ENCODE results near the gene GNAT3. TPM values are rescaled to one million over a fixed set of nuclear protein-coding genes. Genes with fewer than 3 reads are reported as not detected.

Gene GNAT3
- total RNA-seq, 1 donor from 2014 or later, result not detected

- Mint-ChIP-seq H3K27me3 (ENCODE audit: low read depth) (no peaks in the 10 kb centered on the region), H3K4me3 (ENCODE audit: low read depth) (no peak overlapping the region), H3K9me3 (no peaks in the 10 kb centered on the region), H3K27ac (no peak overlapping the region), H3K36me3 (ENCODE audit: low read depth) (no peaks in the 10 kb centered on the region), H3K4me1 (ENCODE audit: low read depth) (no peaks in the 10 kb centered on the region)
- intact Hi-C loops (cut with micrococcal nuclease), result loop anchor here (10.0 kb wide), 1 partner anchor 355 kb away; no protein-coding TSS in a partner anchor
- no peak for DNase-seq (ENCODE audit: low spot score)
These were observed 62.0 kb downstream of the GNAT3 start for GRCh38 chr7:80449836-80450235.

- Mint-ChIP-seq H3K36me3 (ENCODE audit: low read depth) (no peaks in the 10 kb centered on the region), H3K27me3 (ENCODE audit: low read depth) (no peaks in the 10 kb centered on the region), H3K9me3 (no peaks in the 10 kb centered on the region), H3K4me3 (ENCODE audit: low read depth) (no peak overlapping the region), H3K4me1 (ENCODE audit: low read depth) (no peaks in the 10 kb centered on the region), H3K27ac (no peak overlapping the region)
- DNase-seq (ENCODE audit: low spot score), result no peak
- intact Hi-C loops (cut with micrococcal nuclease), result no loop called here
These were observed 66.5 kb downstream of the GNAT3 start for GRCh38 chr7:80445351-80445750.

DNA sequence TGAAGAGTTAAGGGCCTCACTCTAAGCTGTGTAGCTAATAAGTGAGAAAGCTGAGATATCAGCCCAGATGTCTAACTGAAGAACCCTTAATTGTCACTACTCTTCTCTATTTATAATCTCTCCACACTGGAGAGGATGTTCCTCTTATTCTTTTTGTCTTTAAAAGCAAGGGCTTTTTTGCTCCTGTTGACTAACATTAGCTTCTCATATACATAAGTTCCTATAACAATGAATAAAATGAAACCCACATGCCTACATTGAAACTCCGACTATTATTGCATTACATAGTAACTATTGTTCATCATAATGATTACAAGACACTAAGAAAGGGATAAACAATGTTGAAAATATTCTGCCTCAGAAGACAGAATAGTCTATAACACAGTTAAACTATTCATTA lies 67.1 kb downstream of the GNAT3 start:
- DNase-seq (ENCODE audit: low spot score), result no peak
- Mint-ChIP-seq H3K36me3 (ENCODE audit: low read depth) (no peaks in the 10 kb centered on the region), H3K27me3 (ENCODE audit: low read depth) (no peaks in the 10 kb centered on the region), H3K27ac (no peak overlapping the region), H3K4me3 (ENCODE audit: low read depth) (no peak overlapping the region), H3K9me3 (no peaks in the 10 kb centered on the region), H3K4me1 (ENCODE audit: low read depth) (no peaks in the 10 kb centered on the region)
- intact Hi-C loops (cut with micrococcal nuclease), result no loop called here

DNA sequence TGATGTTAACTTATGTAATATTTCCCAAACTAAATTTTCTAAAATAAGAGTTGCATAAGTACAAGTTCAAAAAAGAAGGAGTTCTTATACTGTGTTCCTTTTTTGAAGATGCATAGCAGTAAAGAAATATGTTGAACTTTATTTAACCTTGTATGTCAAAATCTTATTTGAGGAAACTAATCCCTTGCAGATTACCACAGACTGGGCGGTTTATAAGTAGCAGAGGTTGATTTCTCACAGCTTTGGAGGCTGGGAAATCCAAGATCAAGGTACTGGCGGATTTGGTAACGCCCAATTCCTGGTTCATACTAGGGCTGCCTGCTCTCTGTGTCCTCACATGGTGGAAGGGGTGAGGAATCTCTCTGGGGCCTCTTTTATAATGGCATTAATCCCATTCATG lies 68.5 kb downstream of the GNAT3 start:
- Mint-ChIP-seq H3K36me3 (ENCODE audit: low read depth) (no peaks in the 10 kb centered on the region), H3K27me3 (ENCODE audit: low read depth) (no peaks in the 10 kb centered on the region), H3K4me1 (ENCODE audit: low read depth) (no peaks in the 10 kb centered on the region), H3K27ac (no peak overlapping the region), H3K9me3 (no peaks in the 10 kb centered on the region), H3K4me3 (ENCODE audit: low read depth) (no peak overlapping the region)
- DNase-seq (ENCODE audit: low spot score), result no peak
- intact Hi-C loops (cut with micrococcal nuclease), result no loop called here

- DNase-seq (ENCODE audit: low spot score), result no peak
- Mint-ChIP-seq H3K36me3 (ENCODE audit: low read depth) (no peaks in the 10 kb centered on the region), H3K27me3 (ENCODE audit: low read depth) (no peaks in the 10 kb centered on the region), H3K4me1 (ENCODE audit: low read depth) (no peaks in the 10 kb centered on the region), H3K4me3 (ENCODE audit: low read depth) (no peak overlapping the region), H3K27ac (no peak overlapping the region), H3K9me3 (no peaks in the 10 kb centered on the region)
- intact Hi-C loops (cut with micrococcal nuclease), result no loop called here
These were observed 71.0 kb downstream of the GNAT3 start for GRCh38 chr7:80440883-80441282.

DNA sequence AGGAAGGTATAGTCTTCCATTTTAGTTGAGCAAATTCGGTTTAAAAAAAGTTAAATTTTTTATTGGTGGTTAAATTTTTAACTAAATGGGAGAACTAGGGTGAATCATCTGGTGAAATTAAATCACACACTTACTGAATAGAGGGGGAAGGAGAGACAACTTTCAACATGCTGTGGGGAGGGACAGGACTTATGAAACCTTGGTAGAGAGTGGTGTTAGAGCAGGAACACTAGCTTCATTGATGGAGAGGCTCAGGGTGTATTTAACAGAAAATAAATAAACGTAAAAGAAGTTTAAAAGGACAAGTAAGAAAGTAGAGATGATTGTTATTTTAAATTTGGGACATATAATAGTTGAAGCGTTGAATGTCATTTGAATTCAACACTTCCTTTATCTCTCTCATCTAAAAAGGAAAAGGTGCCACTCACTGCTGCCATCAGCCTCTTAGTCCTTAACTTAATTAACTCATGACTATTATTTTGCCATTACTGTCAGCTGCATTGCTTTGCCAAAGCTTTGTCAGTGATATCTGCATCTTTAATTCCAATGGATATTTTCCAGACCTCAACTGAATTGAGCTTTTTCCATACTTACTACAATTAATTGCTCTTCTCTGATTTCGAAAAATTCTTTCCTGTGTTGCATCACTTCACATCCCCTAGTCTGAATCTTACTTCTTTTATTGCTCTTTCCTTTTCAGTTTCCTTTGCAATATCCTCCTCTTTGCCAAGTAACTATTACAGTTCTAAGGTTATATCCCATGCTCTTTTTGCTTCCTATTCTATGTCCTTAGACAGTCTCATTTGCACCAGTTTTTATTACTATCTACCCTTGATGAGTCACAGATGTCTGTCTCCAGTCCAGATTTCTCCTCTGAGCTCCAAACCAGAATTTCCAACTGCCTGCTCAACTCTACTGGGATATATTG lies 71.7 kb downstream of the GNAT3 start:
- Mint-ChIP-seq H3K9me3 (no peaks in the 10 kb centered on the region), H3K4me1 (ENCODE audit: low read depth) (no peaks in the 10 kb centered on the region), H3K27me3 (ENCODE audit: low read depth) (no peaks in the 10 kb centered on the region), H3K4me3 (ENCODE audit: low read depth) (no peak overlapping the region), H3K36me3 (ENCODE audit: low read depth) (no peaks in the 10 kb centered on the region), H3K27ac (no peak overlapping the region)
- intact Hi-C loops (cut with micrococcal nuclease), result no loop called here
- DNase-seq (ENCODE audit: low spot score), result no peak

DNA sequence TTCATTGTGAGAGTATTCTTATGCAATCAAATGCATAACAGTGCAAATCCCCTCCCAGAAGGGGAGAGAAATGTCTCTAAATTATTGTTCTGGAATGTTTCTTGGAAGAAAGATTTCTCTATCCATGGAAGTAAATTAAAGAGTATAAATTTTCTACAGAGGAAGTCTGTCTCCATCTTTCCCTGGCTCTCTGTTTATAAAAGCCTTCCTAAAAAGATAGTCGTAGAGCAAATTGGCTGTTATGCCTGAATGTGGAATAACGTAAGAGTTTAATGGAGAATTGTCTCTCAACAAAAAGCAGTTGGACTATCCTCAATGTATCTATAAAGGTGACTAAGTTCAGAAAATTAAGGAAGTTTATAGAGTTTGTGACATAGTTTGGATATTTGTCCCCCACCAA lies 76.3 kb downstream of the GNAT3 start:
- H3K27ac Mint-ChIP-seq, result no peak overlapping the region
- H3K36me3 Mint-ChIP-seq (ENCODE audit: low read depth), result no peaks in the 10 kb centered on the region
- H3K4me1 Mint-ChIP-seq (ENCODE audit: low read depth), result no peaks in the 10 kb centered on the region
- no peaks in the 10 kb centered on the region for H3K27me3 Mint-ChIP-seq (ENCODE audit: low read depth)
- H3K9me3 Mint-ChIP-seq, result no peaks in the 10 kb centered on the region
- no peak overlapping the region for H3K4me3 Mint-ChIP-seq (ENCODE audit: low read depth)
- intact Hi-C loops (cut with micrococcal nuclease), result no loop called here
- DNase-seq (ENCODE audit: low spot score), result no peak

GRCh38 chr7:80434047-80434446 lies 77.8 kb downstream of the GNAT3 start:
- Mint-ChIP-seq H3K36me3 (ENCODE audit: low read depth) (no peaks in the 10 kb centered on the region), H3K4me3 (ENCODE audit: low read depth) (no peak overlapping the region), H3K9me3 (no peaks in the 10 kb centered on the region), H3K4me1 (ENCODE audit: low read depth) (no peaks in the 10 kb centered on the region), H3K27me3 (ENCODE audit: low read depth) (no peaks in the 10 kb centered on the region), H3K27ac (no peak overlapping the region)
- intact Hi-C loops (cut with micrococcal nuclease), result no loop called here
- DNase-seq (ENCODE audit: low spot score), result no peak

DNA sequence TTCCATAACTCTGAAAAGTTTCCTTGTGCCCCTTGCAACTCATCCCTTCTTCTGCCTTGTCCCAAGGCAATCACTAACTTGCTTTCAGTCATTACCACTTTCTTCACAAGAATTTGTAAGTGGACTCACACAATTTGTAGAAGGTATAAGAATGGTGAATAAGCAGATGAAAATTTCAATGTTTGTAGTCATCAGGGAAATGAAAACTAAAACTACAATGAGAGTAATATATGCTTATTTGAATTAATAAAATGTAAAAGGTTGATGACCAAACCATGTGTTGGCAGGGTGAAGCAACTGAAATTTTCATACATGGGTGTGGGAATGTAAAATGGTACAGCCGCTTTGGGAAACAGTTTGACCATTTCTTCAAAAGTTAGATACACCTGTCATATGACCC lies 79.7 kb downstream of the GNAT3 start:
- no peak for DNase-seq (ENCODE audit: low spot score)
- H3K36me3 Mint-ChIP-seq (ENCODE audit: low read depth), result no peaks in the 10 kb centered on the region
- intact Hi-C loops (cut with micrococcal nuclease), result no loop called here
- H3K27ac Mint-ChIP-seq, result no peak overlapping the region
- H3K4me3 Mint-ChIP-seq (ENCODE audit: low read depth), result no peak overlapping the region
- H3K27me3 Mint-ChIP-seq (ENCODE audit: low read depth), result no peaks in the 10 kb centered on the region
- H3K4me1 Mint-ChIP-seq (ENCODE audit: low read depth), result no peaks in the 10 kb centered on the region
- H3K9me3 Mint-ChIP-seq, result no peaks in the 10 kb centered on the region

DNA sequence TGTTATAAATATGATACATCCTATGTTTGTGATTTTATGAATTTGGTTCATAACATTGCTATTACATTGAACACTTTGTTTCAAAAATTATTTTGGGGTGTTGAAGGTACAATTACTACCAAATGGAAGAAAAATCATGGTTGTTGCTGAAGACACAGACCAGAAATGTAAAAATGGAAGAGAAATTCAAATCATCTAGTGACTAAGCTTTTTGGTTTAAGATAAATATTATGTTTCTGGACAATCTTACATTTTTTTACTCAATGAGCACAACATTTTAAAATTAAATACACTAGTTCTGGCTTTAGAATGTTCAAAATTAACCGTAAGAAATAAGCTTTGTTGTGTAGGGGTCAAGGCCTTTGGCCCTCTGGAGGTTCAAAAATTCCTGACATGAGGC lies 82.7 kb downstream of the GNAT3 start:
- H3K4me3 Mint-ChIP-seq (ENCODE audit: low read depth), result no peak overlapping the region
- intact Hi-C loops (cut with micrococcal nuclease), result no loop called here
- no peak for DNase-seq (ENCODE audit: low spot score)
- H3K9me3 Mint-ChIP-seq, result no peaks in the 10 kb centered on the region
- H3K27ac Mint-ChIP-seq, result no peak overlapping the region
- no peaks in the 10 kb centered on the region for H3K36me3 Mint-ChIP-seq (ENCODE audit: low read depth)
- no peaks in the 10 kb centered on the region for H3K27me3 Mint-ChIP-seq (ENCODE audit: low read depth)
- no peaks in the 10 kb centered on the region for H3K4me1 Mint-ChIP-seq (ENCODE audit: low read depth)

GRCh38 chr7:80428161-80429054 lies 83.5 kb downstream of the GNAT3 start:
- DNase-seq (ENCODE audit: low spot score), result no peak
- intact Hi-C loops (cut with micrococcal nuclease), result no loop called here

GRCh38 chr7:80427218-80427617 lies 84.6 kb downstream of the GNAT3 start:
- H3K9me3 Mint-ChIP-seq, result no peaks in the 10 kb centered on the region
- H3K4me3 Mint-ChIP-seq (ENCODE audit: low read depth), result no peak overlapping the region
- H3K36me3 Mint-ChIP-seq (ENCODE audit: low read depth), result no peaks in the 10 kb centered on the region
- intact Hi-C loops (cut with micrococcal nuclease), result no loop called here
- DNase-seq (ENCODE audit: low spot score), result no peak
- H3K4me1 Mint-ChIP-seq (ENCODE audit: low read depth), result no peaks in the 10 kb centered on the region
- no peaks in the 10 kb centered on the region for H3K27me3 Mint-ChIP-seq (ENCODE audit: low read depth)
- H3K27ac Mint-ChIP-seq, result no peak overlapping the region

More at GRCh38 chr7:80428161-80429054, 83.5 kb downstream of the GNAT3 start:
- H3K4me1 Mint-ChIP-seq (ENCODE audit: low read depth), result no peaks in the 10 kb centered on the region
- no peak overlapping the region for H3K4me3 Mint-ChIP-seq (ENCODE audit: low read depth)
- H3K27ac Mint-ChIP-seq, result no peak overlapping the region
- H3K9me3 Mint-ChIP-seq, result no peaks in the 10 kb centered on the region
- no peaks in the 10 kb centered on the region for H3K36me3 Mint-ChIP-seq (ENCODE audit: low read depth)
- no peaks in the 10 kb centered on the region for H3K27me3 Mint-ChIP-seq (ENCODE audit: low read depth)

DNA sequence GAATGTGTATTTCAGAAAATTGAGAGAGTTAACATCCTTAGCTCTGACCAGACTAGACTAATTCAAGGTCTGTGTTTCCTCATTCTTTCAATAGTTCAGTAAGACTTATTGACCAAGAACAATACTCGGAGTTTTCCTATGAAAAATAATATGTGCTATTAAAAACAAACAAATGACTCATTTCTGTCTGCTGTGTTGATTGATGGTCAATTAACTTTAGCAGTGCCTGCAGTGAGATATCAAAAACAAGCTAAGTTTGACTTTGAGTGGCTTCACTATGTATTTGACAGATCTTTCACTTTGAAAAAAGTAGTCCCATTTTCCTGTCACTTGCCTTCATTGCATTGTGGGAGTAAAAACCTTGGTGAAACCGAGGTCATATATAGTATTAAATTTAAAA lies 91.0 kb downstream of the GNAT3 start:
- Mint-ChIP-seq H3K9me3 (no peaks in the 10 kb centered on the region), H3K27ac (no peak overlapping the region), H3K4me3 (ENCODE audit: low read depth) (no peak overlapping the region), H3K36me3 (ENCODE audit: low read depth) (no peaks in the 10 kb centered on the region), H3K27me3 (ENCODE audit: low read depth) (no peaks in the 10 kb centered on the region), H3K4me1 (ENCODE audit: low read depth) (no peaks in the 10 kb centered on the region)
- no peak for DNase-seq (ENCODE audit: low spot score)
- intact Hi-C loops (cut with micrococcal nuclease), result no loop called here

Data from activated T-helper 2 cell treated with anti-CD3 and anti-CD28 coated beads, Interferon-gamma antibody, Interleukin-2, Interleukin-4, amounts not matched to agents 10 μg/mL and 5 μg/mL and 100 μg/mL, durations not matched to agents 14 hours and 24 hours and 36 hours (primary cell).